Common myeloid progenitor, CD34-positive (primary cell): ENCODE data around the gene NOC3L.

Experiments
- CTCF ChIA-PET: fragments of 350-600 bp; sonication (Branson Sonifier 250); formaldehyde crosslinking; loops from one replicate; lab custom pipeline; 2021; ENCODE audit warnings: antibody characterized with exemption; lab: Charles Lee
- POLR2A ChIA-PET: fragments of 350-600 bp; sonication (Branson Sonifier 250); formaldehyde crosslinking; loops from one replicate; lab custom pipeline; 2021; ENCODE audit warnings: antibody characterized with exemption; lab: Charles Lee
- DNase-seq, 3 donors: peaks; one replicate each; pipeline versions ENCODE4 v3.0.0 to v3.0.0-alpha.2; 2013
- H3K27ac ChIP-seq, 2 experiments: 1 replicate in 1 of 2; 2 replicates in 1 of 2; pipeline ENCODE4 v1.7.0; 2013; ENCODE audit warnings: inconsistent platforms in 2 of 2, low read length in 2 of 2, mild to moderate bottlenecking in 2 of 2, low read depth in 1 of 2, moderate library complexity in 1 of 2; ENCODE audit not compliant: severe bottlenecking in 2 of 2, insufficient read depth in 1 of 2, poor library complexity in 1 of 2
- H3K27me3 ChIP-seq, 5 experiments: replicated peaks in 2 of 5; 1 replicate in 3 of 5; 2 replicates in 2 of 5; pipeline versions ENCODE4 v1.6.1 to v1.7.0; 2013; ENCODE audit warnings: low read length in 4 of 5, mild to moderate bottlenecking in 2 of 5, moderate library complexity in 2 of 5, inconsistent platforms in 1 of 5; ENCODE audit not compliant: insufficient read depth in 5 of 5, control insufficient read depth in 4 of 5
- H3K36me3 ChIP-seq, 4 experiments: 1 replicate in 2 of 4; 2 replicates in 2 of 4; pipeline versions ENCODE4 v1.6.1 to v1.7.0; 2013; ENCODE audit warnings: low read length in 3 of 4, control low read depth in 1 of 4, mild to moderate bottlenecking in 1 of 4; ENCODE audit not compliant: control insufficient read depth in 4 of 4, insufficient read depth in 4 of 4
- H3K4me1 ChIP-seq, 4 experiments: 1 replicate in 3 of 4; 2 replicates in 1 of 4; pipeline versions ENCODE4 v1.6.1 to v1.7.1; 2013; ENCODE audit warnings: low read length in 3 of 4, mild to moderate bottlenecking in 3 of 4, control low read depth in 1 of 4, inconsistent platforms in 1 of 4, moderate library complexity in 1 of 4; ENCODE audit not compliant: control insufficient read depth in 4 of 4, insufficient read depth in 4 of 4; ENCODE audit errors: control extremely low read depth in 1 of 4
- H3K4me3 ChIP-seq, 7 experiments: 1 replicate in 4 of 7; 2 replicates in 3 of 7; pipeline versions ENCODE4 v1.5.1 to v1.7.0; 2013; ENCODE audit warnings: mild to moderate bottlenecking in 7 of 7, low read length in 6 of 7, moderate library complexity in 6 of 7, inconsistent platforms in 2 of 7, low read depth in 2 of 7, control low read depth in 1 of 7; ENCODE audit not compliant: insufficient read depth in 4 of 7, control insufficient read depth in 1 of 7; ENCODE audit errors: extremely low read depth in 1 of 7
- H3K9me3 ChIP-seq, 5 experiments: 1 replicate in 4 of 5; 2 replicates in 1 of 5; pipeline versions ENCODE4 v1.6.1 to v1.7.1; 2013; ENCODE audit warnings: low read length in 4 of 5, mild to moderate bottlenecking in 2 of 5, inconsistent platforms in 1 of 5, low read depth in 1 of 5, moderate library complexity in 1 of 5; ENCODE audit not compliant: control insufficient read depth in 4 of 5, insufficient read depth in 2 of 5; ENCODE audit errors: control extremely low read depth in 1 of 5
- WGBS: methylation state at CpG from one replicate; pipeline ENCODE4 v1.1.5; 2013; ENCODE audit not compliant: insufficient coverage; 5-methylcytosine and 5-hydroxymethylcytosine counted together

The NOC3L gene

GRCh38 chr10:94363251-94363565, 469 bp upstream of the NOC3L start:
- CTCF ChIA-PET = interaction anchor here (0.5 to 2.0 kb wide), 3 partner anchors 12 to 1262 kb away, joined by 3 to 9 read pairs (median 5); no protein-coding TSS in a partner anchor
- DNase-seq = no peak
- POLR2A ChIA-PET = no interaction called here
- H3K27ac ChIP-seq = peak overlapping the region in 1 of 2 experiments; percentile 85
- H3K36me3 ChIP-seq = peaks cover 0 to 14% (median 9%) of the 10 kb centered on the region in 4 experiments
- peaks cover 0 to 11% (median 4%) of the 10 kb centered on the region in 5 experiments for H3K27me3 ChIP-seq
- H3K4me3 ChIP-seq = peak overlapping the region in 6 of 7 experiments; percentile 34 to 89 (median 84)
- H3K9me3 ChIP-seq = no peaks in the 10 kb centered on the region
- 53% methylated on average over 5 of the region's 8 CpGs for WGBS
- H3K4me1 ChIP-seq = peaks cover 9 to 17% (median 11%) of the 10 kb centered on the region in 4 experiments

- peak overlapping the region in 4 of 7 experiments; percentile 50 to 88 (median 82) for H3K4me3 ChIP-seq
- DNase-seq = peak; percentile 41 to 81 (median 80)
- peaks cover 10 to 31% (median 22%) of the 10 kb centered on the region in 4 experiments for H3K36me3 ChIP-seq
- H3K27me3 ChIP-seq = peaks cover 0 to 11% (median 4%) of the 10 kb centered on the region in 5 experiments
- ChIA-PET CTCF (interaction anchor here (1.2 to 1.3 kb wide), 3 partner anchors 16 to 445 kb away, joined by 3 to 5 read pairs (median 4); no protein-coding TSS in a partner anchor), POLR2A (interaction anchor here (0.6 kb wide), 1 partner anchor 916 kb away, joined by 3 read pairs; no protein-coding TSS in a partner anchor)
- 100% methylated on average over 3 of the region's 4 CpGs for WGBS
- no peak overlapping the region for H3K27ac ChIP-seq
- H3K9me3 ChIP-seq = no peaks in the 10 kb centered on the region
- peaks cover 9 to 17% (median 11%) of the 10 kb centered on the region in 4 experiments for H3K4me1 ChIP-seq
Observed at GRCh38 chr10:94361171-94361794, 1.5 kb downstream of the NOC3L start.

DNA sequence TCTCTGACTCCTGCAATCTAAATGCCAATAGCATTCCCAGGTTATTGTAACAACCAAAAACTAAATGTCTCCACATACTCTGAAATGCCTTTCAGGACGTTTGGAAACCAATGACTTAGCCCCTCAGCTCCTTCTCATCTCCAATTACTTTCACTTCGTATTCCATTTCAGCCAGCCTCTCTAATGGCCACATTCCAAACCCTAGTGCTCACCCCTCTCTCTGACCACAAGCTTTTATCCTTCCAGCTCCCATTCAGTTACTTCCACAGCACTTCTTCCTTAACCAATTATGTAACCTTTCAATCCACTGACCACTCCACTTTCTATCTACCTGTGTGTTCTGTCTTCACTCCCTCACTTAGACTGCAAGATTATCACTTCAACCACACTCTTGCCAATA, 4.3 kb downstream of the NOC3L start:
- 95% methylated on average over 2 of the region's 2 CpGs for WGBS
- Histone ChIP-seq H3K27me3 (no peaks in the 10 kb centered on the region), H3K4me3 (no peak overlapping the region), H3K4me1 (peaks cover 9 to 17% (median 11%) of the 10 kb centered on the region in 4 experiments), H3K9me3 (no peaks in the 10 kb centered on the region), H3K36me3 (peaks cover 13 to 45% (median 31%) of the 10 kb centered on the region in 4 experiments), H3K27ac (no peak overlapping the region)
- ChIA-PET POLR2A (no interaction called here), CTCF (no interaction called here)
- DNase-seq = no peak

DNA sequence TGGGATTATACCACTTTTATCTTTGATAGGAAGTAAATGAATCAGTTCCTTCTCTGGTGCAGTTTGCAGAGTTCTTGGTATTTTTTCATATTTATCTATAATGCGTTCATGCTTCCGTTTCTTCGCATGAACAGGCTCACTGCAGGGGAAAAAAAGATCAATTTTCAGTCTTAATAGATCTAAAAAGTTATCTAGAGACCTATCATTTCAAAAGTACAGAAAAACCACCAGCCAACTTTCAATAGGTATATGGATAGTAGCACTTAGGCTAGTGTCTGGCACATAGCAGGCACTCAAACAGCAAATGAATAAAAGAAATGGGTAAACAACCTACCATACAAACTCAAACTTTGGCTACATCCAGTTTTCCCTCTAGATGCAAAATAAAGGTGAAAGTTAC, 5.5 kb downstream of the NOC3L start:
- H3K4me3 ChIP-seq = no peak overlapping the region
- no peak overlapping the region for H3K27ac ChIP-seq
- 100% methylated on average over 2 of the region's 3 CpGs for WGBS
- H3K27me3 ChIP-seq = no peaks in the 10 kb centered on the region
- no peak for DNase-seq
- H3K9me3 ChIP-seq = no peaks in the 10 kb centered on the region
- H3K36me3 ChIP-seq = peaks cover 15 to 54% (median 35%) of the 10 kb centered on the region in 4 experiments
- peaks cover 5 to 11% (median 9%) of the 10 kb centered on the region in 4 experiments for H3K4me1 ChIP-seq
- ChIA-PET POLR2A (no interaction called here), CTCF (no interaction called here)

DNA sequence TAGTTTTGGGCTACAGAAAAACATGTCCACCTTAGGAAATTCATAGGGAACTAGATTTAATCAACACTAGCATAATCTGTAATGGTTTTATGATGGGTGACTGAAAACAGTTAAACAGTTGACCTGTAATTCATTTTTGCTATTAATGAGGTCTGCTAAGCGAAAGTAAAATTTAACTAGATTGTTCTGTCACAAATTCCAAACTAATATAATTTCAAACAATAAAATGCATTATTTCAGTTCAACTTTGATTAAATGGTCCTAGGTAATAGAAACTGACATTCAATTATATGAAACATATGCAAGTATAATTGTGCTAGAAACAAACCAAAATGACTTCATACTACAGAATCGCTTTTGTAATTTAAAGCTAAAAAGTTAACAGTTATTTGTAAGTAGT, 6.9 kb downstream of the NOC3L start:
- Histone ChIP-seq H3K27me3 (no peaks in the 10 kb centered on the region), H3K36me3 (peaks cover 16 to 67% (median 41%) of the 10 kb centered on the region in 4 experiments), H3K4me3 (no peak overlapping the region), H3K9me3 (no peaks in the 10 kb centered on the region), H3K27ac (no peak overlapping the region), H3K4me1 (no peaks in the 10 kb centered on the region)
- no peak for DNase-seq
- no CpG with 5 or more reads among the region's 2 CpGs for WGBS
- POLR2A ChIA-PET = no interaction called here
- CTCF ChIA-PET = interaction anchor here (1.3 to 1.4 kb wide), 2 partner anchors 36 to 88 kb away, joined by 3 read pairs; no protein-coding TSS in a partner anchor

DNA sequence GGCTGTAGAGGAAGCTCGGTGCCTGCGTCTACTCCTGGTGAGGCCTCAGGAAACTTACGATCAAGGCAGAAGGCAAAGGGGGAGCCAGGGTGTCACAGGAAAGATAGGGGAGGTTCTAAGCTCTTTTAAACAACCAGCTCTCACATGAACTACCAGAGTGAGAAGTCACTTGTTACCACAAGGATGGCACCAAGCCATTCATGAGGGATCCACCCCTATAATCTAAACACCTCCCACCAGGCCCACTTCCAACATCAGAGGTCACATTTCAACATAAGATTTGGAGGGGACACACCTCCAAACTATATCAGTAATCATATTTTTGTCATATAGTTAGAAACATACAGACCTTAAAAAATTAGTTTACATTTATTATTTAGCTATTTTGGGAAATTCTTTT, 9.4 kb downstream of the NOC3L start:
- peaks cover 18 to 69% (median 44%) of the 10 kb centered on the region in 4 experiments for H3K36me3 ChIP-seq

GRCh38 chr10:94351089-94351488, 11.7 kb downstream of the NOC3L start:
- Histone ChIP-seq H3K4me1 (no peaks in the 10 kb centered on the region), H3K9me3 (no peaks in the 10 kb centered on the region), H3K36me3 (peaks cover 10 to 61% (median 39%) of the 10 kb centered on the region in 4 experiments), H3K4me3 (no peak overlapping the region), H3K27ac (no peak overlapping the region), H3K27me3 (no peaks in the 10 kb centered on the region)
- CTCF ChIA-PET = interaction anchor here (0.8 to 1.5 kb wide), 4 partner anchors 9 to 31 kb away, joined by 3 to 5 read pairs (median 4); partner anchors contain the start of gene NOC3L
- no peak for DNase-seq
- POLR2A ChIA-PET = no interaction called here

More for the DNA sequence above, 9.4 kb downstream of the NOC3L start:
- no peaks in the 10 kb centered on the region for H3K4me1 ChIP-seq
- ChIA-PET POLR2A (no interaction called here), CTCF (interaction anchor here (0.6 to 1.0 kb wide), 3 partner anchors 10 to 309 kb away, joined by 3 to 5 read pairs (median 4); no protein-coding TSS in a partner anchor)
- no peak overlapping the region for H3K4me3 ChIP-seq
- peak overlapping the region in 1 of 2 experiments; percentile 4 for H3K27ac ChIP-seq
- H3K9me3 ChIP-seq = no peaks in the 10 kb centered on the region
- DNase-seq = peak in 1 of 3 donors; percentile 11
- WGBS = 100% methylated on average over 3 of the region's 3 CpGs
- H3K27me3 ChIP-seq = no peaks in the 10 kb centered on the region
